Kidney (tissue), 14 donors: Measurements from ENCODE around the gene MNT. TPM values are rescaled to one million over a fixed set of nuclear protein-coding genes. Genes with fewer than 3 reads are reported as not detected.

Experiments
- DNase-seq, 5 donors: peaks; one replicate each; pipeline ENCODE4 v3.0.0-alpha.2; 2013 to 2020
- FAIRE-seq: peaks from 2 replicates; lab custom pipeline; 2012; peaks lifted over from hg19 to GRCh38; lab: Jason Lieb, UNC
- H3K27ac ChIP-seq, 2 donors: one replicate each; pipeline ENCODE4 v1.7.0; 2013; ENCODE audit warnings: low read depth in 2 of 2, low read length in 2 of 2, inconsistent platforms in 1 of 2
- H3K27me3 ChIP-seq: one replicate; pipeline ENCODE4 v1.7.1; 2013; ENCODE audit warnings: low read length, inconsistent platforms; ENCODE audit not compliant: control insufficient read depth, insufficient read depth
- H3K36me3 ChIP-seq, 3 donors: one replicate each; pipeline versions ENCODE4 v1.7.0 to v1.7.1; 2013; ENCODE audit warnings: low read length in 3 of 3, control low read depth in 1 of 3, inconsistent platforms in 1 of 3; ENCODE audit not compliant: insufficient read depth in 3 of 3, control insufficient read depth in 2 of 3
- H3K4me1 ChIP-seq, 3 donors: one replicate each; pipeline versions ENCODE4 v1.7.0 to v1.7.1; 2013; ENCODE audit warnings: low read length in 3 of 3, inconsistent platforms in 1 of 3, low read depth in 1 of 3; ENCODE audit not compliant: control insufficient read depth in 2 of 3, insufficient read depth in 2 of 3
- H3K4me3 ChIP-seq, 3 donors: one replicate each; pipeline versions ENCODE4 v1.7.0 to v1.8.1; 2013; ENCODE audit warnings: low read length in 3 of 3, control low read depth in 1 of 3, inconsistent platforms in 1 of 3
- H3K9ac ChIP-seq, 3 donors: one replicate each; pipeline versions ENCODE4 v1.7.0 to v1.7.1; 2013; ENCODE audit warnings: low read length in 3 of 3, control low read depth in 1 of 3, inconsistent platforms in 1 of 3
- H3K9me3 ChIP-seq, 3 donors: one replicate each; pipeline versions ENCODE4 v1.7.0 to v1.7.1; 2013; ENCODE audit warnings: low read length in 3 of 3, control low read depth in 1 of 3, inconsistent platforms in 1 of 3; ENCODE audit not compliant: control insufficient read depth in 2 of 3, insufficient read depth in 1 of 3
- CTCF ChIP-seq: IDR thresholded peaks from 3 replicates; pipeline ENCODE4 v1.5.1; 2012; ENCODE audit warnings: mild to moderate bottlenecking, moderate library complexity, borderline replicate concordance; ENCODE audit not compliant: insufficient read depth; ENCODE audit errors: extremely low read depth
- intact Hi-C: fragments of 100-400 bp; cut with DNase I; formaldehyde crosslinking; loops from one replicate; pipeline ENCODE4 v1.11.1; 2022
- polyA plus RNA-seq: library from polyadenylated mRNA; stranded (reverse); fragments of 350-450 nt; fragmentation: Illumina TruSeq; extraction: RNeasy Lipid Tissue Mini Kit (QIAGEN cat#74804); gene quantifications from one replicate; pipeline ENCODE4 v1.2.3, GENCODE V29; 2014; ENCODE audit warnings: low read depth, low replicate concordance; ENCODE audit not compliant: insufficient read depth
- total RNA-seq: library from RNA; stranded (reverse); fragmentation: NEBNext Ultra II Directional; extraction: Animal tissue kit (Norgen Biotek cat#: 25700); gene quantifications from one replicate; pipeline ENCODE4 v1.2.1, GENCODE V29; 2021
- donor health status: control.
- donor health status: control.
- donor health status: control.
- donor health status: control.
- donor health status: control.
- donor health status: DM: yes; HTN: yes; CAD: no.
- donor health status: Normal renal cell carcinoma (clear cell type).

The MNT gene
- total and polyA plus RNA-seq, 2 donors from 2014 or later: 3.7 to 39.8 TPM

- no peak for FAIRE-seq
Measured at GRCh38 chr17:2433696-2434095, 32.8 kb upstream of the MNT start.

DNA sequence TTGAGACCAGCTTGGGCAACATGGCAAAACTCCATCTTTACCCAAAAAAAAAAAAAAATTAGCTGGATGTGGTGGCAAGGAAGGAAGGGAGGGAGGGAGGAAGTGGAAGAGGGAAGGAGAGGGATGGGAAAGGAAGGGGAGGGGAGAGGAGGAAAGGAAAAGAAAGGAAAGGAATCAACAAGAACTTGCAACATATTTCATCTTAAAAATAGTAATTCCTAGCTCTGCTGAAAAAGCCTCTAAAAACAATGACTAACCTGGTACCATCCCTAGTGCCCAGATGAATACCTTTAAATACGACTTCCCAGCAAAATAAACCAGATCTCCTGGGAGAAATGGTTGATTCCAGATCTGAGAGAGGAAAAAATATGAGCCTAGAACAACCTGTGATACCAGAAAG is 27.1 kb upstream of the MNT start:
- peaks cover 0 to 6% (median 3%) of the 10 kb centered on the region in 3 donors for H3K36me3 ChIP-seq
- no peak overlapping the region for H3K27ac ChIP-seq
- no peak overlapping the region for H3K9ac ChIP-seq
- FAIRE-seq: no peak
- TF ChIP-seq CTCF: no peak
- DNase-seq: no peak
- H3K9me3 ChIP-seq: no peaks in the 10 kb centered on the region
- H3K4me3 ChIP-seq: no peak overlapping the region
- no peaks in the 10 kb centered on the region for H3K27me3 ChIP-seq
- intact Hi-C loops: no loop called here
- no peaks in the 10 kb centered on the region for H3K4me1 ChIP-seq

More at GRCh38 chr17:2433696-2434095, 32.8 kb upstream of the MNT start:
- peaks cover 3 to 31% (median 12%) of the 10 kb centered on the region in 3 donors for H3K36me3 ChIP-seq
- no peak for DNase-seq
- no peak for TF ChIP-seq CTCF
- H3K9me3 ChIP-seq: no peaks in the 10 kb centered on the region
- H3K4me3 ChIP-seq: no peak overlapping the region
- H3K27me3 ChIP-seq: no peaks in the 10 kb centered on the region
- H3K9ac ChIP-seq: no peak overlapping the region
- H3K27ac ChIP-seq: no peak overlapping the region
- intact Hi-C loops: no loop called here
- no peaks in the 10 kb centered on the region for H3K4me1 ChIP-seq

DNA sequence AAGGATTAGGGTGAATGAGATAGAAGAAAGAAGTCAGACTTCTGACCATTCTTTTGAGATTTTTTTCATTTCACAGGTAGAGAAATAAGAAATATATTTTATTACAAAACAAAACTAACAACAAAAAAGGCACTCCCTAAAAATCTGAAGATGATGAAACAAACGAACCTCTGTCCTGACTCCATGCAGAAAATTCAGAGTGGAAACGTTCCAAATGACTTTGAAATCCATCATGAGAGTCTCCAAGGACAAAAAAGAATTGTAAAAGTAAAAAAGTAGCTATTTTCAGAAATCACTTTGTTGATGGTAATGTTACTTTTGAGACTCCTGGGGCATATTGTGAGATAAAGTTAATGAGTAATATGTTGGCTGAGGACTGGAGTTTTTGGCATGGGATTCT is 26.4 kb upstream of the MNT start:
- intact Hi-C loops: no loop called here
- H3K4me1 ChIP-seq: no peaks in the 10 kb centered on the region
- no peak for FAIRE-seq
- no peaks in the 10 kb centered on the region for H3K9me3 ChIP-seq
- no peak for TF ChIP-seq CTCF
- H3K36me3 ChIP-seq: peaks cover 0 to 3% (median 0%) of the 10 kb centered on the region in 3 donors
- H3K4me3 ChIP-seq: no peak overlapping the region
- H3K27me3 ChIP-seq: no peaks in the 10 kb centered on the region
- no peak overlapping the region for H3K9ac ChIP-seq
- no peak for DNase-seq
- no peak overlapping the region for H3K27ac ChIP-seq

DNA sequence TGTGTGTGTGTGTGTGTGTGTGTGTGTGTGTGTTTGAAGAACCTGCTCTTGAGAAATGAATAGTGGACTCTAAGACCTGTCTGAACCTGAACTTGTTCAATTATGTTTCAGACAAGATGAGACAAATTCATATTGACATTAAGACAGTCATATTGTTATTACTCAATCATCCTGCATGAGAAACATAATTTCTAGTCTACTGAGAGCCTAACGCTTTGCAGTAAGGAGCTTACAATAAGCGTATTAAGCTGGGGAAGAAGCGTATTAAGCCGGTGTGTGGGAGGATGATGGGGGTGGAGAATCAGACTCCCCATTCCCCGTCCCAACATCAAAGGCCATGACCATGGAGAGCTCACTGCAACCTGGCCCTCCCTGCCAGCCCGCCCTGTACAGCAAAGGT is 22.4 kb upstream of the MNT start:
- no peak overlapping the region for H3K27ac ChIP-seq
- intact Hi-C loops: no loop called here
- no peaks in the 10 kb centered on the region for H3K27me3 ChIP-seq
- DNase-seq (peak in 4 of 5 donors; percentile 29 to 49 (median 40)), FAIRE-seq (no peak)
- H3K9me3 ChIP-seq: no peaks in the 10 kb centered on the region
- H3K4me3 ChIP-seq: no peak overlapping the region
- peaks cover 0 to 3% (median 0%) of the 10 kb centered on the region in 3 donors for H3K4me1 ChIP-seq
- peaks cover 0 to 17% (median 8%) of the 10 kb centered on the region in 3 donors for H3K36me3 ChIP-seq
- H3K9ac ChIP-seq: no peak overlapping the region
- no peak for TF ChIP-seq CTCF
